Ovary (tissue), 9 donors: Measurements from ENCODE around the gene DVL1. TPM values are rescaled to one million over a fixed set of nuclear protein-coding genes. Genes with fewer than 3 reads are reported as not detected.
A peak's percentile ranks its signal among the peaks of the same experiment; 100 is the strongest.

ENCODE experiments used
- DNase-seq, 5 donors: peaks; one replicate each; pipeline ENCODE4 v3.0.0-alpha.2; 2019 to 2020
- H3K27ac ChIP-seq, 2 donors: fragments of 200-600 bp; one replicate each; pipeline versions ENCODE4 v1.5.1 to v1.8.0; 2019 to 2022
- H3K27me3 ChIP-seq: fragments of 200-600 bp; one replicate; pipeline ENCODE4 v1.8.0; 2022
- H3K36me3 ChIP-seq: fragments of 200-600 bp; sonication (generic); one replicate; pipeline ENCODE4 v1.5.1; 2019
- H3K4me1 ChIP-seq: one replicate; pipeline ENCODE4 v1.8.1; 2013; ENCODE audit warnings: mild to moderate bottlenecking, moderate library complexity; ENCODE audit not compliant: insufficient read depth
- H3K4me3 ChIP-seq: fragments of 200-600 bp; sonication (generic); one replicate; pipeline ENCODE4 v1.5.1; 2017
- H3K9me3 ChIP-seq, 2 donors: fragments of 200-600 bp in 1 of 2; sonication (generic) in 1 of 2; one replicate each; pipeline versions ENCODE4 v1.5.1 to v1.8.1; 2013 to 2019; ENCODE audit warnings: mild to moderate bottlenecking in 1 of 2, moderate library complexity in 1 of 2
- CTCF ChIP-seq, 3 donors: fragments of 450-650 bp in 2 of 3; fragments of 200-600 bp in 1 of 3; IDR thresholded peaks; one replicate each; pipeline versions ENCODE4 v1.5.1 to v1.8.0; 2016 to 2022; ENCODE audit warnings: antibody characterized with exemption in 3 of 3, mild to moderate bottlenecking in 1 of 3
- EP300 ChIP-seq: sonication (generic); formaldehyde crosslinking; IDR thresholded peaks from one replicate; pipeline ENCODE4 v1.6.1; 2017; ENCODE audit warnings: antibody characterized with exemption
- POLR2A ChIP-seq: fragments of 450-650 bp; IDR thresholded peaks from one replicate; pipeline ENCODE4 v1.6.1; 2017; ENCODE audit warnings: antibody characterized with exemption, mild to moderate bottlenecking, moderate library complexity
- WGBS, 3 donors: extraction: QIAGEN DNeasy Blood & Tissue Kit in 1 of 3; methylation state at CpG; one replicate each; pipeline versions ENCODE4 v1.1.5 to v1.1.7; 2013 to 2017; 5-methylcytosine and 5-hydroxymethylcytosine counted together
- intact Hi-C, 4 donors: fragments of 100-400 bp; cut with DNase I; formaldehyde crosslinking; loops; one replicate each; pipeline versions ENCODE4 v1.11.0 to v1.15.1; 2022 to 2023
- polyA plus RNA-seq, 2 donors: library from polyadenylated mRNA; stranded (reverse); fragments of 200-250 nt in 1 of 2; fragments of 350-450 nt in 1 of 2; fragmentation: Illumina TruSeq in 1 of 2; extraction: RNeasy Lipid Tissue Mini Kit (QIAGEN cat#74804) in 1 of 2; gene quantifications; one replicate each; pipeline ENCODE4 v1.2.3, GENCODE V29; 2013 to 2014
- total RNA-seq, 7 donors: library from RNA; depleted of rRNA in 2 of 7; stranded (reverse); fragments of >200 nt in 2 of 7; fragmentation: NEBNext Ultra II Directional in 3 of 7; extraction: Animal tissue kit (Norgen Biotek cat#: 25700) in 3 of 7; gene quantifications; one replicate each; pipeline versions ENCODE4 v1.1.0 to v1.2.4, GENCODE V29; 2016 to 2023
- donor health status: DM: no; HTN: no; CAD: no; lungs with moderate emphysema.
- donor health status: DM: no; HTN: no; CAD: no.
- donor health status: Bipolar disorder and iron deficiency.
- donor health status: DM: yes; HTN: yes; CAD: no.
- donor health status: DM: no; HTN: no; CAD: no.
- donor health status: DM: yes; HTN: yes; CAD: no.

Gene DVL1
- total and polyA plus RNA-seq, 9 donors: 2.1 to 85.2 (median 62.5) TPM

DNA sequence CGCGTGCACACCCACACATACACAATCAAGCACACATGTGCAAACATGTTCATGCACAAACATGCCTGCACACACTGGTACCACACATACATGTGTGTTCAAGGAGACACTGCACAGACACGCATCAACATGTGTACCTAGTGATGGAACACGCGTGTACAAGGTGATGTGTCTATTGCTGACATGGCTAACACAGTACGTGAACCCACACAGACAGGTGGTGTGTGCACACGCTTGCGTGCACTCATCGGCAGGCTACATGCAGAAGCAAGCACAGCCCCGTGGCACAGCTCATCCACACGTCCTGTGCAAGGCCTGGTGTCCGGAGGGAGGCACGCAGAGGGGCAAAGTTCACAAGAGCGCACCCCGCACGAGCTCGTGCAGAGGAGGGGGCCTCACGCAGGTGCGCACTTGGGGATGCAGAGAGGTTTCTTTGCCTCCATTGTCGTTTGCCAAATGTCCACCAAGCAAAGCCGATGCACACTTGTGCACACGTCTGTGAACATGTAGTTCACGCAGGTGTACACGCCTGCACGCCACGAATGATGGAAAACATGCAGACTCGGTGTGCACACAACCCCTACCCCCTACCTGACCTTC lies 42.5 kb downstream of the DVL1 start:
- peak overlapping the region; percentile 68 for H3K4me3 ChIP-seq
- peaks cover 32% of the 10 kb centered on the region for H3K4me1 ChIP-seq
- TF ChIP-seq EP300 (no peak), CTCF (IDR thresholded peaks at IDR 0.05) (no peak), POLR2A (no peak)
- no peaks in the 10 kb centered on the region for H3K36me3 ChIP-seq
- no peaks in the 10 kb centered on the region for H3K9me3 ChIP-seq
- H3K27ac ChIP-seq: peak overlapping the region in 1 of 2 donors; percentile 67
- no peaks in the 10 kb centered on the region for H3K27me3 ChIP-seq
- intact Hi-C loops: no loop called here
- DNase-seq: no peak
- 25 to 31% (median 26%) methylated on average over 27 of the region's 27 CpGs for WGBS, 3 donors

DNA sequence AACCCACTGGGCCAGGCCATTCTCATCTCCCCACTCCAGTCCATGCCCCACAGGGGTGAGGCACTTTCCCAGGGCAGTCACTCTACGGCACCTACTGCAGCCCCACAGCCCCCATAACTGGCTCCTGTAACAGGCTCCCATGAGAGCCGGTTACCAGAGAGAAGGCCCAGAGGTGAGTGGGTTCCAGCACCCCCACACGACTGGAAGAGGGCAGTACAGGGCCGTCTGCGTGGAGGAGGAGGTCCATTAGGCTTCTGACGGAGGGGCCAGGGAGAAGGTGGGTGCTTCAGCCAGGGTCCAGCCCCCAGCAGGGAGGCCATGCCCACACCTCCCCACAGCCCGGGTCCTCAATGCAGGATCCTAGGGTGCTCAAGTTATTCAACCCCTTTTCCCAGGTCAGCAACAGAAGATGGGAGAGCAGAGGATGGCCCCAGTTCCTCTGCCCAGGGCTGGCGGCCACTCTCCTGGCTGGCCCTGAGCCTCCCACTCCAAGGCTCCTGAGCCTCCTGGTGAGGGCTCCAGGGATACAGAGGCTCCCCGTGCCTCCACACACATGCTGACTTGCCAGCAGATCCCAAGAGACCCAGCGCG lies 43.1 kb downstream of the DVL1 start:
- H3K36me3 ChIP-seq: no peaks in the 10 kb centered on the region
- peaks cover 32% of the 10 kb centered on the region for H3K4me1 ChIP-seq
- 33 to 39% (median 39%) methylated on average over 10 to 11 of the region's 11 CpGs for WGBS, 3 donors
- H3K27me3 ChIP-seq: no peaks in the 10 kb centered on the region
- TF ChIP-seq CTCF (IDR thresholded peaks at IDR 0.05) (no peak), POLR2A (no peak), EP300 (no peak)
- DNase-seq: no peak
- intact Hi-C loops: no loop called here
- no peaks in the 10 kb centered on the region for H3K9me3 ChIP-seq
- peak overlapping the region; percentile 46 for H3K4me3 ChIP-seq
- H3K27ac ChIP-seq: peak overlapping the region in 1 of 2 donors; percentile 76

DNA sequence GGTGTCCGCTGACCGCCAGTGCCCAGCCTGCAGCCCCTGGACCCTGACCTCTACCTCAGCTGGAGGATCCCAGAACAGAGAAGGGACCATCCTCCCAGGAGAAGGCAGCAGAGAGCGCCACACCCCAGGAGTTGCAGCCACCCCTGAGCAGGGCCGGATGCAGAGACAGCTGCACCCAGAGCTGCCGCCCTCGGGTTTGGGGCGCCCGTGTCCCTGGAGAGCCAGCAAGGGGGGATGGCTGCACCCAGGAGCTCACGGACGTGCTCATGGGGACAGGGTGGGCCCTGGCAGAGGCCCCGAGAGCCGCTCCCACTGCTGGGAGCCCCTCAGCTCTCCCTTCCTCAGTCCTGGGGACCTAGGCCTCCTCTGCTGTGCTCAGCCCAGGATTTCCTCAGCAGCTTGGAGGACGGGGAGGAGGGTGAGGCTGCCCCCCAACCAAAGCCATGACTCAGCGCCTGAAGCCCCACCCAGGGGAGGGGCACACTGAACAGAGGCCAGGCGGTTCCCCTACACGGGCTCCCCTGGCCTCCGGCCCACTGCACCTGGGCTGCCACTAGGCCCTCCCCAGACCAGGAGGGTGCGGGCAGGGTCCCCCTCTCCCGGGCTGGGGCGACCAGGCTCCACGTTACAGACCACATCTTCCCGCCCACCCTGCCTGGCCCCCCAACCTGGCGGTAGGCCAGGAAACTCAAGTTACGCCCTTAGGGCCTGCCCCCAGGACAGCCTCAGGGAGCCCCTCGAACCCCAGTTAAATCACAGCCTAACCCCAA lies 43.7 kb downstream of the DVL1 start:
- H3K27ac ChIP-seq: peak overlapping the region; percentile 76 to 79
- peaks cover 32% of the 10 kb centered on the region for H3K4me1 ChIP-seq
- no peaks in the 10 kb centered on the region for H3K9me3 ChIP-seq
- peak; percentile 75 to 81 (median 79) for DNase-seq
- TF ChIP-seq EP300 (no peak), CTCF (IDR thresholded peaks at IDR 0.05) (no peak), POLR2A (no peak)
- no peaks in the 10 kb centered on the region for H3K36me3 ChIP-seq
- 26 to 31% (median 30%) methylated on average over 22 to 25 of the region's 25 CpGs for WGBS, 3 donors
- intact Hi-C loops: no loop called here
- peak overlapping the region; percentile 46 for H3K4me3 ChIP-seq
- H3K27me3 ChIP-seq: no peaks in the 10 kb centered on the region

DNA sequence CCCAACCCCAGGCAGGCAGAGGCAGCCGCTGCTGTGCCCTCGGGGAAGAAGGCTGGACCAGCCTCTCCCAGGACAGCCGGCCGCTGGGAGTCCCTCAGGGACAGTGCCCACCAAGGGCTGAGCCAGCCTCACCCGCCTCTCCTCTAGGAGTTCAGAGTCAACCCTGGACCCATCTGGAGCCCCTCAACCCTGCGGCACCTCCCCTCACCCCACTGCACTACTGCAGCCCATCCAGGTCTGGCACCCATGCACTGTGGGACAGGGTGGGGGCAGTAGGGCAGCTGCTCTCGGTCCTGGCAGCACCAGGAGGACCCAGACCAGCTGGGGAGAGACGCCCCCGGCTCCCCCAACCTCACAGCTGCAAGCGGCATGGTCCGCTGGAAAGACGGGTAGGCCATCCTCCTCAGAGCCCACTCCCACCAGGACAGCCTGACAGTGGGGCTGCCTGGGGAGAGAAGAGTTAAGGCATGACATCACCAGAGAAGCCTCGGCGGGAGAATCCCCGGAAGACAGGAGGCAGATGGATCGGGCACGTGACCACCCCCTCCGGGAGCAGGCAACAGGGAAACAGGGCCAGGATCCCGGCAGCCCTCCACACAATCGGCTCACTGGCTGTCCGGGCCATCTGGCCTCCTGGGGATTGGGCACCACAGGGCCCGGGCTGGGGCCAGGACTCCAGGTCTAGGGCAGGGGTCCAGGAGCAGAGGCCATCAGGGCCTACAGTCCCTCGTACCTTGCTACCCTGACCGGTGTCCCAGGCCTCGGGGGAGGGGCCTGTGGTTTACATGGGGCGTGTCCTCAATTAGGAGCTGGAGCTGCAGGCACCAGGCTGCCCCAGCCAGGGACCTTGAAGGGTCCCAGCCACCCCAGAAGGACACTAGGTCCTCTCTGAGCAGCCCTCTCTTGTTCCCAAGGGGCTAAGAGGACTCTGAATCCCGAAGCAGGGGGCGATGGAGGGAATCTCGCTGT lies 44.6 kb downstream of the DVL1 start:
- H3K9me3 ChIP-seq: no peaks in the 10 kb centered on the region
- 9 to 15% (median 13%) methylated on average over 24 to 29 of the region's 29 CpGs for WGBS, 3 donors
- H3K4me1 ChIP-seq: peaks cover 32% of the 10 kb centered on the region
- H3K36me3 ChIP-seq: no peaks in the 10 kb centered on the region
- peak overlapping the region; percentile 46 for H3K4me3 ChIP-seq
- H3K27me3 ChIP-seq: no peaks in the 10 kb centered on the region
- peak; percentile 87 to 92 (median 90) for DNase-seq
- peak; percentile 26 for TF ChIP-seq POLR2A
- peak in 1 of 3 donors; percentile 26 for TF ChIP-seq CTCF (IDR thresholded peaks at IDR 0.05)
- TF ChIP-seq EP300: no peak
- peak overlapping the region; percentile 76 to 79 for H3K27ac ChIP-seq
- intact Hi-C loops: no loop called here
